Measurements from ENCODE around the gene RNF41. TPM values are rescaled to one million over a fixed set of nuclear protein-coding genes. Genes with fewer than 3 reads are reported as not detected.

RNF41 gene
- total and polyA plus RNA-seq, 2 of the 13 experiments (the other 11 are each of a cell fraction or from before 2014, with no cell fraction given) = 27.1 to 39.4 TPM

- peak; percentile 31; the same call in 1 of the 2 replicates for TF ChIP-seq ZBTB40 (IDR thresholded peaks at IDR 0.05)
- TF ChIP-seq ZBTB40 (CRISPR knock-in tag; IDR thresholded peaks at IDR 0.05) = no peak; the same call in 1 of the 2 replicates
- TF ChIP-seq SNAPC4 (CRISPR knock-in tag; IDR thresholded peaks at IDR 0.05) = 0 out of 2 replicates have a peak, but pooled peaks have one; percentile 49
- no peak for TF ChIP-seq PCBP2 (optimal IDR thresholded peaks at IDR 0.05; ENCODE audit: low read depth, low read length, poor library complexity, severe bottlenecking)
- TF ChIP-seq KDM5B (CRISPR knock-in tag; IDR thresholded peaks at IDR 0.05; ENCODE audit: borderline replicate concordance) = no peak; the same call in none of the 2 replicates
- TF ChIP-seq GMEB1 (CRISPR knock-in tag; IDR thresholded peaks at IDR 0.05; ENCODE audit: borderline replicate concordance) = 0 out of 2 replicates have a peak, but pooled peaks have one; percentile 42
- no peak for TF ChIP-seq ATAD3A (CRISPR knock-in tag; IDR thresholded peaks at IDR 0.05)
- TF ChIP-seq POLR2AphosphoS2 (IDR thresholded peaks at IDR 0.05; ENCODE audit: low read depth, low read length) = peak; percentile 97
- TF ChIP-seq HOXA5 (CRISPR knock-in tag; IDR thresholded peaks at IDR 0.05) = no peak
- TF ChIP-seq KLF6 (CRISPR knock-in tag; IDR thresholded peaks at IDR 0.05) = peak; percentile 75; the same call in 1 of the 2 replicates
Observed at GRCh38 chr12:56158029-56158925, 63.4 kb downstream of the RNF41 start, which contains the start of gene MYL6 (continued).

Data from HepG2 (cell line).